Renal cortex interstitium (tissue), 11 donors: ENCODE data around the gene PEX11B. TPM values are rescaled to one million over a fixed set of nuclear protein-coding genes. Genes with fewer than 3 reads are reported as not detected.
"Not testable (repeated sequence)": the region's sequence is repeated elsewhere in the genome, so short reads cannot be mapped to it uniquely, and the experiment has no call there.

ENCODE experiments used
- DNase-seq, 11 donors: peaks; one replicate each; pipeline ENCODE4 v3.0.0-alpha.2; 2013; ENCODE audit warnings: low read depth in 9 of 11, low spot score in 4 of 11; ENCODE audit errors: extremely low read depth in 1 of 11
- polyA plus RNA-seq, 3 donors: library from polyadenylated mRNA; unstranded; fragments of 120-200 nt; gene quantifications; one replicate each; pipeline ENCODE4 v1.2.1, GENCODE V29; 2013; ENCODE audit not compliant: insufficient read length in 3 of 3

The PEX11B gene
- polyA plus RNA-seq, 3 donors = 51.9 to 60.9 (median 56.4) TPM

DNA sequence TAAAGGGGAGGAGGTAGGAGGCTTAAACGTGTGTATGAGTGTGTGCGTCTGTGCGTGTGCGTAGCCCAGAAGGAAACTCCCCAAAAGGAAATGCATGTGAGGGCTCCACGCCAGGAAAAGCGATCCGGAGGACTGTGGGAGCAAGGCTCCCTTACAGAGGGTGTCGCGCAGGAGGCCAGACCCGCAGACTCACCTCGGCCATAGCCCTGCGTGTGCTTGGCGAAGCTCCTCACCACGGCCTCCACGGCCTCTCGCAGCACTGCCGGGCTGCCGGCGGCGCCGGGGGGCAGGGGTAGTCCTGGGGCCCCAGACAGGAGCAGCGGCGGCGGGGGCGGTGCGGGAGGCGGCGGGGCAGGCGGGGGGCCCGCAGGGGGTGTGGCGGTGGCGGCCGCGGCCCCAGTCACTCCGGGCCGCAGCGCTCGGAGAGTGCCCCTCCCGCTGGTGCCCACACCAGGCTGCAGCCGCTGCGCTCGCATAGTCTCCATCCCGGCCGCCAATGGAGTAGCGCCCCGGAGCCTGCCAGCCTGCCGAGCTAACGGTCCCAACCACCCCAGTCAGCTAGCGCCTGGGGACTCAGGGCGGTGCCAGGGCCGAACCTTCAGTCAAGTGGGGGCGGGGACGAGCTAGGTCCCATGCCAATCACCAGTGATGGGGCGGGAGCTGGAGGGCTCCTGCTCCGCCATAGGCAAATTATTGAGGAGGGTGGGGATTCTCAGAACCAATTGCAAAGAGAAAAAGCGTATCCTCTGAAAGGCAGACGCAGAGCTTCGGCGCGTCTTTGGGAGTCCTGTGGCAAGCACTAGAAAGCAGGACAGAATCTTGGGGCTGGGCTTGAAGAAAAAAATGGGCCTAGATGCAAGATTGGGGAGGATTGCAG, 39.2 kb upstream of the PEX11B start, which contains the start of gene LIX1L:
LIX1L (minus strand) TSS at position 575 of the 877 bp plus-strand sequence; CDS start at position 485, 90 bp downstream.
- peak in 10 of 11 donors; percentile 87 to 96 (median 94) for DNase-seq

- no peak for DNase-seq
Measured at GRCh38 chr1:145956781-145957442, 38.4 kb upstream of the PEX11B start.

DNA sequence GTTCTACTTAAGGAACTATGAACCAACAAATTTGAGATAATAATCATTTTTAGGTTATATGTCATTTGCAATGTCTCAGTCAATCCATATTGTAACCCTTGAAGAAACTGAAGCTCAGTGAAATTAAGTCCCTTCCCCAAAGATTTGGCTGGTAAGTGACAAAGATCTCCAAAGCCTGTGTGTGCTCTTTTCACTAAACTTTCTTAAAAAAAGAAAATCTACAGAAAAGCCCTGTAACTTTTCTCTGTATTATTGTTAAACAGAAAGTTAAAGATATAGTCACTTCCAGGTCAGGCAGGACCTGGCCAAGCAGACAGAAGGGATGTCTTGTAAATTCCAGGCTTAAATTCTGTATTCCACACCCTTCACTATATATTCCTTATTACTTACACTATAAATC, 37.8 kb upstream of the PEX11B start:
- DNase-seq = no peak

GRCh38 chr1:145955436-145955835, 36.9 kb upstream of the PEX11B start:
- DNase-seq = no peak

DNA sequence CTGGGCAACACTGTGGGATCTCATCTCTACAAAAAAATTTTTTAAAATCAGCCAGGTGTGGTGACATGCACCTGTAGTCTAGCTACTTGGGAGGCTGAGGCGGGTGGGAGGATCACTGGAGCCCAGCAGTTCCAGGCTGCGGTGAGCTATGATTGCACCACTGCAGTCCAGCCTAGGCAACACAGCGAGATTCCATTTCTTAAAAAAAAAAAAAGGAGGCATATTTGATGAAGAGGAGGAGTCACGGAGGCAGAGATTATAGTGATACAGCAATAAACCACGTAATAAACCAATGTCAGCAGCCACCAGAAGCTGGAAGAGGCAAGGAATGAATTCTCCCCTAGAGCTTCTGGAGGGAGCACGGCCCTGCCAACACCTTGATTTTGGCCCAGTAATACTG, 35.3 kb upstream of the PEX11B start:
- no peak for DNase-seq

GRCh38 chr1:145952903-145953302, 34.4 kb upstream of the PEX11B start:
- no peak for DNase-seq

DNA sequence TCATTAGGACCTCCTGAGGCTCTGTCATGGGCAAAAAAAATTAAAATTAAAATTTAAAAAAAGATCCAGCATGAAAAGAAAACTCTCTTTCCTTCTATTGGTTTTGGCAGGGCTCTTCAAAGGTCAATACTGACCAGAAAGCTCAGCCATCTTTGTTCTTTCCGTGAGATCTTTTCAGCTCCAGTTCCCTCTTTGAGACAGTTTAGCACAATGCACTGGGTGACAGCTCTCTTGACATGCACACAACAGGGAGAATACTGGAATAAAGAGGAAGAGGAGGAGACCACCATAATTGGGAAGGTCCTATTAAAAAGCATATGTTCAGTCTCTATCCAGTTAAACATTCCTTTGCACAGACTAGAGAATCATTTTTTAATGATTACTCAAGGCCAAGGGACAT, 33.0 kb upstream of the PEX11B start:
- no peak for DNase-seq

DNA sequence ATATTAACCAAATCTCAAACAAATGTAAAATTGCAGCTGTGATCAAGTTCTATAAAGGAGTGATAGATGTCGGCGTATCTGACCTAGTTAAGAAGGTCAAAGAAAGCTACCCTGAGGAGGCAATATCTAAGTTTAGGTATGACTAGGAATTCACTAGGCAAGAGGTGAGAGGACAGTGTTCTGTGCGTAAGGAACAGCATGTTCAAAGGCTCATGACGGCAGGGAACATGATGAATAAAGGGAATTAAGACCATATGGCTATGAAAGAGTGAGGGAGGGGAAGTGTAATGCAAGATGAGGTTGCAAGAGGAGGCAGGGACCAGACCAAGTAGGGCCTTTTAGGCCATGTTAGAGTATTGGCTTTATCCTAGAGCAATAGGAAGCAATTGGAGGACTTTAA, 30.7 kb upstream of the PEX11B start:
- no peak for DNase-seq

GRCh38 chr1:145947551-145947950, 29.0 kb upstream of the PEX11B start:
- DNase-seq = no peak

DNA sequence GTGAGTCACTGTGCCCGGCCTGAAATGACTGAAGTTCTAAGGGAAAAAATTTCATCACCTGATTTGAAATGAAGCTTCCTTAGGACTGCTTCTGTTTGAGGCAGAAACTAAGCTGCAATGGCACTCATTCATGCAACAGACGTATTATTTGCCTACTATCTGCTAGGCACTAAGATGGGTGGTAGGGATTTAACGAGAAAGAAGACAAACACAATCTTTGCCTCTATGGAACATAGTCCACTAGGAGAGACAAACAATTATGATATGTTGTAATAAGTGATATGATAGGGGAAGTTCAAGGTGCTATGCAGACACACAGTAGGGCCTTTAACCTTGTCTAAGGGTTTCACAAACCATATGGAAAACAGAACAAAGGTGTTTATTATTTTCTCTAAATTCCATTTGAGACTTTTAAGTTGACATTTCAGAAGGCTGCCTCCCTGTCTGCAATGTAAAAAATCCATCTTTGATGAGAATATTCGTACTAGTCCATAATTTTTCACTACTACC, 28.0 kb upstream of the PEX11B start:
- no peak for DNase-seq

GRCh38 chr1:145944532-145944931, 26.0 kb upstream of the PEX11B start:
- DNase-seq = no peak

DNA sequence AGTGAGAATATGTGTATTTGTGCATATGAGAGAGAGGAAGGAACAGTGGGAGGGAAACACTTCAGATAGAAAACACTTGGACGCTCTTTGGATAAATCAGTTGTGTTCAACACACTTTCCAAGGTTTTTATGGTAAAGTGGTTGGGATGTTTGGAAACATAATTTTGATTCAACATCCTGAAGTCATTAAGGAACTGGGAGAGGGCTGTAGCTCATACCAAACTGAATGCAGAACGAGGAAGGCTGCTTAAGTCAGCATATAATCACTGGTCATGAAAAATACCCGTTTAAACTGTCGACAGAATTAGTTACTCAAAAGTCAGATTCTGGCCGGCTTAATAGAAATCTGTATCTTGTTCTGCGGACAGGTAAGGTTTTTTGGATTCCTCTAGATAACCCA, 24.4 kb upstream of the PEX11B start:
- no peak for DNase-seq

DNA sequence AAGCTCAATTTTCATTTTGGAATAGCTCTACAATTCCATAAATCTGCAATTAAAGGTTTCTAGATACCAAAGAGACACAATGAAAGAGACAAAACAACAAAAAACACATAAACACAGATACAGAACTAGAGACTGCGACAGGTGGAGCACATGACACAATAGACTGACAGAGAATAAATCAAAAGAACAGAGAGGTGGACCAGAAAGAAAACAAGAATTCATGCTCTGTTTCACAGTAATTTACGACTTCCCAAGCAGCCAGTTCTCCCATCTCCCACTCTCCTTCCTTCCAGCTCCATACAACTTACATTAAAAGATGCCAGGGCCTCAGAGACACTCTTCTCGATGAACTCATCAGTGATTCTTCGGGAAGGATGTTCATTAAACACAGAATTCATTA, 23.9 kb upstream of the PEX11B start:
- no peak for DNase-seq

DNA sequence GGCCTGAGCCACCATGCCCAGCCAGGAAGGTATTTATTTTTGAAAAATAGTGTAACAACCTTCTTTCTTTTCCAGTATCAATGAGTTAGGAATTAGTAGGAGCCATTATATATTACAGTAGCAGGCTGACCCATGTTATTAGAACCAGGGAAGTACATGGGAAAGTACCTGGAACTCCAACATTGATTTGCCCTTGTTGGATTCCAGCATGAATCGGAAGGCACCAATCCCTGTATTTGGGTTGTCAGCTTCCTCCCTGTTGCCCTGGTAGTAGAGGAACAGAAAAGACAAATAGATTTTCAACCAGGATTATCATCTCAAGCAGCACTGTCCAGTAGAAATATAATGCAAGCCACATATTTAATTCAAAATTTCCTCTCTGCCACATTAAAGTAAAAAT, 18.9 kb upstream of the PEX11B start:
- DNase-seq = no peak

GRCh38 chr1:145936247-145936646, 17.7 kb upstream of the PEX11B start:
- DNase-seq = no peak

GRCh38 chr1:145935708-145936107, 17.2 kb upstream of the PEX11B start:
- no peak for DNase-seq

- DNase-seq = not testable (repeated sequence)
Measured at GRCh38 chr1:145932522-145933009, 14.0 kb upstream of the PEX11B start.

DNA sequence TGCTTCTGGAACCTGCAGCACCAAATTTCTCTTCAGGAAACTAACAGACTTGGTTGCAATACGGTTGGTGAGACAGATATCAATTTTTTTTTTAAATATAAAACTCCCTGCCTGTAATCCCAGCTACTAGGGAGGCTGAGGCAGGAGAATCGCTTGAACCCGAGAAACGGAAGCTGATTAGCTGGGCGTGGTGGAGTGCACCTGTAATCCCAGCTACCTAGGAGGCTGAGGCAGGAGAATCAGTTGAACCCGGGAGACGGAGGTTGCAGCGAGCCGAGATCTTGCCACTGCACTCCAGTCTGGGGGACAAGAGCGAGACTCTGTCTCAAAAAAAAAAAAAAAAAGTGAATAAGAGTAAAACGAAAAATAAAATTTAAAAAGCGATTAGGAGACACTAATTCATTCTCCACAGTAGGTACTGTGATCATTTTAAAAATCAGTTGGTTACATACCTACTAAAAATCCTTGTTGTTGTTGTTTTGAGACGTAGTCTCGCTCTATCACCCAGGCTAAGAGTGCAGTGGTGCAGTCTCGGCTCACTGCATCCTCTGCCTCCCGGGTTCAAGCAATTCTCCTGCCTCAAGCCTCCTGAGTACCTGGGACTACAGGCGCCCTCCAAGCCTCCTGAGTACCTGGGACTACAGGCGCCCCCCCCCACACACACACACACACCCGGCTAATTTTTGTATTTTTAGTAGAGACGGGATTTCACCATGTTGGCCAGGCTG, 9.6 kb upstream of the PEX11B start:
- DNase-seq = no peak

- peak; percentile 92 to 99 (median 98) for DNase-seq
Measured at GRCh38 chr1:145927063-145927886, 8.8 kb upstream of the PEX11B start, which contains the start of gene RBM8A. Gene RBM8A, minus strand, starts transcription at chr1:145927484. Its CDS starts 58 bp downstream, at chr1:145927426.
